Thyroid gland (tissue), 4 donors: ENCODE results near the gene RYR3. TPM values are rescaled to one million over a fixed set of nuclear protein-coding genes. Genes with fewer than 3 reads are reported as not detected.

Experiments
- small RNA-seq: library from RNA; depleted of rRNA; stranded (forward); fragments of <200 nt; gene quantifications from one replicate; pipeline ENCODE3, GENCODE V24; 2016
- total RNA-seq, 4 donors: library from RNA; depleted of rRNA; stranded (reverse); fragments of >200 nt; gene quantifications; one replicate each; pipeline ENCODE4 v1.2.3, GENCODE V29; 2016

The RYR3 gene
- total RNA-seq, 4 donors from 2014 or later, result 0.27 to 4.2 (median 0.34) TPM

Small RNAs within 50 kb of the gene (small RNA-seq; reads per million reads assigned to genes)
- gene RF00019, result not detected

Other genes starting within 250 kb of the RYR3 start
- 10 to 100 TPM; 13.8 to 28.3 (median 22.5) TPM for gene FMN1, start 116.3 kb upstream of the RYR3 start, total RNA-seq